GM18526 (cell line): ENCODE results near the gene LRMDA.

Experiments
- POLR2A ChIP-seq: IDR thresholded peaks from 3 replicates; pipeline ENCODE4 v1.6.1; 2011; ENCODE audit not compliant: insufficient read length; ENCODE audit errors: extremely low read depth

Gene LRMDA

GRCh38 chr10:75880031-75880775, 448.8 kb downstream of the LRMDA start:
- TF ChIP-seq POLR2A: no peak

GRCh38 chr10:75883081-75884072, 452.0 kb downstream of the LRMDA start:
- no peak for TF ChIP-seq POLR2A

DNA sequence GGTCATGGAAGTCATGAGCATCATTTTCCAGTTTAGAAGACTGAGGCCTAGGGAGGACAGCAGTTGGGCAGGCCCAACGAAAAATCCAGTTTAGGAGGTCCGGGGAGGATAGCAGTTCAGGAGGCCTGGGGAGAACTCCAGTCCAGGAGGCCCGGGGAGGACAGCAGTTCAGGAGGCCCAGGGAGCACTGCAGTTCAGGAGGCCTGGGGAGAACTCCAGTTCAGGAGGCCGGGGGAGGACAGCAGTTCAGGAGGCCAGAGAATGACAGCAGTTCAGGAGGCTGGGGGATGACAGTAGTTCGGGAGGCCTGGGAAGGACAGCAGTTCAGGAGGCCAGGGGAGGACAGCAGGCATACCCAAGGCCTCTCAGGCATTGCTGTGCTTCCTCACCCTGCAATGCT, 453.4 kb downstream of the LRMDA start:
- TF ChIP-seq POLR2A: no peak

DNA sequence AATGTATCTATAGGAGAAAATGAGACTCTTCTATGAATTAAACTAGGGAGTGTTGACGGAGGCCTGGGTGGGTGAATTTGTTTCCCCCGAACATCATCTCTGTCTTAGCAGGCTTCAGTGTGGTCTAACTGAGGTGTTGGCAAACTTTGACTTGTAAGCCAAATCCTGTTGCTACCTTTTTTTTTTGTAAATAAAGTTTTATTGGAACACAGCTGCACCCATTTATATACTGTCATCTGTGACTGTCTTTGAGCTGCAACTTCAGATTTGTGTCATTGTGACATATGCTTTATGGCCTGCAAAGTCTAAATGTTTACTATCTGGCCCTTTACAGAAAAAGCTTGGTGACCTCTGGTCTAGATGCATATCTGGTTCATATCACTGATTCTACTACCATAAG, 455.9 kb downstream of the LRMDA start:
- no peak for TF ChIP-seq POLR2A

GRCh38 chr10:75887992-75888680, 456.7 kb downstream of the LRMDA start:
- no peak for TF ChIP-seq POLR2A

- no peak for TF ChIP-seq POLR2A
Measured at GRCh38 chr10:75889051-75889450, 457.6 kb downstream of the LRMDA start.

- TF ChIP-seq POLR2A: no peak
Measured at GRCh38 chr10:75894761-75895160, 463.3 kb downstream of the LRMDA start.

DNA sequence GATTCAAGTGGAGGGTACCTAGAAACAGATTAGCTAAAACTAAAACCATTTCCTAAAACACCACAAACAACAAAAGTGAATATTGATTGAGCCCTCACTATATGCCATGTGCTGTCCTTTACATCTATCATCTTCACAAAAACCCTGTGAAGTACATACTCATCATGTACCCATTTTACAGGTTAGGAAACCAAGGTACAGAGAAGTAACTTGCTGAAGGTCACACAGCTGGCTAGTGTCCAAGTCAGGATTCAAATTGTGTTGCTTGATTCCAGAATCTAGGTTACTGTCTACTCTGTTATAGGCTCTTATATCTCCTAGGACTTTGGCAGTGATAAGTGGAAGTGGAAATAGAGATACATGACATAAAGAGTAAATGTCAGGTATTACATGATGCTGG, 463.8 kb downstream of the LRMDA start:
- no peak for TF ChIP-seq POLR2A

- TF ChIP-seq POLR2A: no peak
Measured at GRCh38 chr10:75899816-75900390, 468.5 kb downstream of the LRMDA start.

DNA sequence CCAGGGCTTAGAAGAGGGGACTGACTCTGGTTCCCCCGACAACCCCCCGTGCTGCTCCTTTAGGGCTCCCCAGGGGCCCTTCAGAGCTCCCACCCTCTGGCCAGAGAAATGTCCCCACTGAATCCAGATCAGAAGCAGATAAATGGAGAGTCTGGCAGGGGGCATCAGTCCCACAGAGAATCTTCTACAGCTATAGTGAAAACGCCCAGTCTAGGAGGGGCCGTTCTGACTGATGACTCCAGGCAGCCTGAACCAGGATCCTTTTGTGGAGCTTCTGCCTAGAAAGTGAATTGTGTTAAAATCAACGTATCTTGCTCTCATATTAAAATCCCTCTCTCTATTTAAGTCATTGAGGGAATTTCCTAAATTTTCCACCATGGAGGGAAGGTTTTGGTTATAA, 471.4 kb downstream of the LRMDA start:
- TF ChIP-seq POLR2A: no peak

GRCh38 chr10:75904499-75905283, 473.3 kb downstream of the LRMDA start:
- TF ChIP-seq POLR2A: no peak

DNA sequence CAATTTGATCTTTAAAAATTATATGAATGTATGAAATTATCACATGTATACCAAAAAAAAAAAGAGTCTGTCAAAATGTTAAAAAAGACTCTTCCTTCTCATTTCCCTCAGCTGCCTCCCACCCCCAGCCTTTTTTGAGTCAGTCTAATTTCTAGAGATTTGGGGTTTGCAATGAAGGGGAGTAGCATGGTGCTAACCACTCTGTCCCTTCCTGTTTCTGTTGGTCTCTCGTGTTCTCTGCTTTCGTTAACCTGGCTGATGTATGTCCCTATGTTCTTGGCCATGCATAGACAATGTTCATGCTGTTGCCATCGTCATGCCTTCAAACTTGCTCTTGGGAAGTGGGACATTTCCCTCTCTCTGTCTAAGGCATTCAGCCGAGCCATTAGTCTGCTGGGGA, 474.1 kb downstream of the LRMDA start:
- no peak for TF ChIP-seq POLR2A

- no peak for TF ChIP-seq POLR2A
Measured at GRCh38 chr10:75910032-75910431, 478.6 kb downstream of the LRMDA start.

- no peak for TF ChIP-seq POLR2A
Measured at GRCh38 chr10:75911426-75911825, 480.0 kb downstream of the LRMDA start.

GRCh38 chr10:75916906-75917305, 485.5 kb downstream of the LRMDA start:
- no peak for TF ChIP-seq POLR2A

DNA sequence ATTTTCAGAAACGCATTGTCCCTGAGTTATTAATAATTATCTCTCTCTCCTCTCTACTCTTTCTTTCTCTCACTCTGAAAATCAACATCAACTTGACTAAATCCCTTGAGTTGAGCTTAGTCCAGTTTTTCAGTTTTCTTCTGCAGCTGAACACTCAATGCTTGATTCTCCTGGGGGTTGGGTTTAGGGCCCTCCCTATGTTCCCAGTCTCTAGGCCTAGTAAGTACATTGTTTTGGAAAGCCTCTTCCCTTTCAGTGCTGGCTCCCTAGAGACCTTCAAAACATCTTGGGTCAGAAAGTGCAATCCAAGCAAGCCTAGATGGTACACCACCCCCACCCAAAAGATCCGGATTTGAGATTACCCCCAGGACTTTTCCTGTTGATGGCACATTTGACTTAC, 488.5 kb downstream of the LRMDA start:
- no peak for TF ChIP-seq POLR2A
